ENCODE measurements around the gene SLC9A3.

GRCh38 chr5:468401-468800 lies 55.8 kb downstream of the SLC9A3 start:
- TF ChIP-seq POLR2A (IDR thresholded peaks at IDR 0.05; ENCODE audit: low read depth, low read length) (no peak), POLR2AphosphoS5 (IDR thresholded peaks at IDR 0.05; ENCODE audit: low read depth, low read length) (no peak), TAF1 (IDR thresholded peaks at IDR 0.05; ENCODE audit: low read depth, low read length) (no peak), SPI1 (IDR thresholded peaks at IDR 0.05; ENCODE audit: low read depth, low read length) (no peak), PAX5 (IDR thresholded peaks at IDR 0.05; ENCODE audit: insufficient read depth, low read length, severe bottlenecking) (no peak), POU2F2 (IDR thresholded peaks at IDR 0.05; ENCODE audit: low read depth, low read length) (no peak)
